Measurements from ENCODE around the gene PDGFRA. TPM values are rescaled to one million over a fixed set of nuclear protein-coding genes. Genes with fewer than 3 reads are reported as not detected.

Gene PDGFRA
- total RNA-seq, 2 donors from 2014 or later, result 7.8 to 10.7 TPM

DNA sequence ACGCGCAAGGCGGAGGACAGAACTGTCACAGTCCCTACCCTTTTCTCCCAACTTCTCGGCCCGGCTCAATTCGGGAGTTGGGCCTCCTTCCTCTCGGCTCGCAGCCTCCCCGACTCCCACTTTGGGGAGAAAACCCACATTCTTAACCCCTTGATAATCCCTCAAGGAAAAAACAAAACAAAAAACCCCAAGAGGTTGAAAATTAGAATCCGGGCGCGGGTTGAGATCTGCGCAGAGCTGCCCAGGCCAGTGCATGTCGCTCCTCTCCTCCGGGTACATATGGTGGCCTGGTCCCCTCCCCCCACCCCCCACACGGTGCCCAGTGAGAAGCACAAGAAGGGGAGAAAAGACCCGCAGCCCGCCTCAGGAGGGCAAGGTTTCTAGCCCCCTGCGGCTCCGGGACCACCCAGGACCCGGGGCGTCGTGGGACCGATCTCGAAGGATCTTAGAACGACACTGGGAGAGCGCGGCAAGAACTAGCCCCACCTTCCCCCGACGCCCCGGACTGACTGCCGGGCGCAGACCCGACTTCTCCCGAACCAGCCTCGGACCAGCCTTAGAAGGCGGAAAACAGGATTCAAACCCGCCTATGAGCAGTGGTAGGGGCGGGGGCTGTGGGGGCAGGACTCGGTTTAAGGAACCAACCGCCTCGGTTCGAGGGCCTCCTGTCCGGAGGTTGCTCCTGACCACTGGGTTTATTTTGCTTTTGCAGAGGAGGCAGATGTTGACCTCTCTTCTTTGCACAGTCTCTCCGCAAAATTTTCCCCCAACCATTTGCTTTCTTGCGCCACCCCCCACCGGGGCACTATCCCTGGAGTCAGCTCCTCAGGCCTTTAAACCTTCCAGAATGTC, 2.5 kb upstream of the PDGFRA start:
- Histone ChIP-seq H3K27ac (ENCODE audit: low read depth, low read length) (no peak overlapping the region), H3K36me3 (ENCODE audit: control insufficient read depth, insufficient read depth, low read length) (no peaks in the 10 kb centered on the region), H3K27me3 (ENCODE audit: control insufficient read depth, insufficient read depth, low read length, poor library complexity, severe bottlenecking) (peaks cover 100% of the 10 kb centered on the region), H3K4me1 (ENCODE audit: control insufficient read depth, insufficient read depth, low read length) (peaks cover 12% of the 10 kb centered on the region), H3K9ac (ENCODE audit: extremely low read depth, low read length, poor library complexity, severe bottlenecking) (no peak overlapping the region), H3K4me3 (ENCODE audit: low read length) (peak overlapping the region; percentile 84), H3K9me3 (ENCODE audit: control insufficient read depth, low read length) (no peaks in the 10 kb centered on the region)
- Mint-ChIP-seq H3K27me3 (ENCODE audit: insufficient read depth) (peaks cover 93% of the 10 kb centered on the region), H3K27ac (peak overlapping the region; percentile 61), H3K4me3 (peak overlapping the region; percentile 68), H3K4me1 (peaks cover 33% of the 10 kb centered on the region), H3K9me3 (no peaks in the 10 kb centered on the region), H3K36me3 (ENCODE audit: low read depth) (no peaks in the 10 kb centered on the region)
- peak; percentile 85 for DNase-seq
- 3 to 4% methylated on average over 30 to 46 of the region's 47 CpGs for WGBS, 2 experiments (ENCODE audit: insufficient coverage in 1 of 2, insufficient read length in 1 of 2)
- TF ChIP-seq, protein P1, sequence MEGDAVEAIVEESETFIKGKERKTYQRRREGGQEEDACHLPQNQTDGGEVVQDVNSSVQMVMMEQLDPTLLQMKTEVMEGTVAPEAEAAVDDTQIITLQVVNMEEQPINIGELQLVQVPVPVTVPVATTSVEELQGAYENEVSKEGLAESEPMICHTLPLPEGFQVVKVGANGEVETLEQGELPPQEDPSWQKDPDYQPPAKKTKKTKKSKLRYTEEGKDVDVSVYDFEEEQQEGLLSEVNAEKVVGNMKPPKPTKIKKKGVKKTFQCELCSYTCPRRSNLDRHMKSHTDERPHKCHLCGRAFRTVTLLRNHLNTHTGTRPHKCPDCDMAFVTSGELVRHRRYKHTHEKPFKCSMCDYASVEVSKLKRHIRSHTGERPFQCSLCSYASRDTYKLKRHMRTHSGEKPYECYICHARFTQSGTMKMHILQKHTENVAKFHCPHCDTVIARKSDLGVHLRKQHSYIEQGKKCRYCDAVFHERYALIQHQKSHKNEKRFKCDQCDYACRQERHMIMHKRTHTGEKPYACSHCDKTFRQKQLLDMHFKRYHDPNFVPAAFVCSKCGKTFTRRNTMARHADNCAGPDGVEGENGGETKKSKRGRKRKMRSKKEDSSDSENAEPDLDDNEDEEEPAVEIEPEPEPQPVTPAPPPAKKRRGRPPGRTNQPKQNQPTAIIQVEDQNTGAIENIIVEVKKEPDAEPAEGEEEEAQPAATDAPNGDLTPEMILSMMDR (conservative IDR thresholded peaks at IDR 0.05), result peak; percentile 3

GRCh38 chr4:54227256-54228055, 1.6 kb upstream of the PDGFRA start:
- Histone ChIP-seq H3K27me3 (ENCODE audit: control insufficient read depth, insufficient read depth, low read length, poor library complexity, severe bottlenecking) (peaks cover 100% of the 10 kb centered on the region), H3K9ac (ENCODE audit: extremely low read depth, low read length, poor library complexity, severe bottlenecking) (no peak overlapping the region), H3K4me1 (ENCODE audit: control insufficient read depth, insufficient read depth, low read length) (peaks cover 12% of the 10 kb centered on the region), H3K27ac (ENCODE audit: low read depth, low read length) (no peak overlapping the region), H3K36me3 (ENCODE audit: control insufficient read depth, insufficient read depth, low read length) (no peaks in the 10 kb centered on the region), H3K9me3 (ENCODE audit: control insufficient read depth, low read length) (no peaks in the 10 kb centered on the region), H3K4me3 (ENCODE audit: low read length) (peak overlapping the region; percentile 84)
- DNase-seq, result peak; percentile 86
- Mint-ChIP-seq H3K4me1 (peaks cover 33% of the 10 kb centered on the region), H3K9me3 (no peaks in the 10 kb centered on the region), H3K27ac (peak overlapping the region; percentile 61), H3K36me3 (ENCODE audit: low read depth) (no peaks in the 10 kb centered on the region), H3K27me3 (ENCODE audit: insufficient read depth) (peaks cover 93% of the 10 kb centered on the region), H3K4me3 (peak overlapping the region; percentile 68)
- TF ChIP-seq, protein P1 (conservative IDR thresholded peaks at IDR 0.05), result no peak
- 0 to 1% methylated on average over 15 to 36 of the region's 36 CpGs for WGBS, 2 experiments (ENCODE audit: insufficient coverage in 1 of 2, insufficient read length in 1 of 2)

DNA sequence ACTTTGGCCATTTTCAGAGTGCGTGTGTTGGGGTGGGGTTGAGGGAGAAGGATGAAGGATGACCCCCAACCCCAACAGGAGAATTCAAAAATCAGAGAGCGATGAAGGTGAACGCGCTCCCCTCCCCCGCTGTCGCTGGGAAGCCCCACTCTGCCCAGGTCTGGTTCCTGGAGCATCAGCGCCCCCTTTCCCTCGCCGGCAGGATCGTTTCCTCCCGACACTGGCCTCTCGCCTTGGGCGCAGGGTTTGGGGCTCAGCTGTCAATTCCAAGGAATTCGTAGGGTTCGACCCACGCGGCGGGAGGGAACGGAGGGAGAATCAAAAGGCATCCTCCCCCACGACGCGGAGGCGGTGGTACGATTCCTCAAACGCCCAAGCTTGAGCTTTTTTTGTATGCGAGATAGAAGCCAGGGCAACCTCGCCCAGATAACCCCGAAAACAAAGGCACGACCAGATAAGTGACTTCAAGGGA, 1.0 kb upstream of the PDGFRA start:
- Mint-ChIP-seq H3K27me3 (ENCODE audit: insufficient read depth) (peaks cover 90% of the 10 kb centered on the region), H3K4me1 (peaks cover 33% of the 10 kb centered on the region), H3K9me3 (no peaks in the 10 kb centered on the region), H3K36me3 (ENCODE audit: low read depth) (no peaks in the 10 kb centered on the region), H3K27ac (no peak overlapping the region), H3K4me3 (peak overlapping the region; percentile 68)
- peak overlapping the region; percentile 84 for H3K4me3 ChIP-seq (ENCODE audit: low read length)
- no peak overlapping the region for H3K9ac ChIP-seq (ENCODE audit: extremely low read depth, low read length, poor library complexity, severe bottlenecking)
- TF ChIP-seq, protein P1 (conservative IDR thresholded peaks at IDR 0.05), result peak; percentile 97
- no peaks in the 10 kb centered on the region for H3K36me3 ChIP-seq (ENCODE audit: control insufficient read depth, insufficient read depth, low read length)
- H3K4me1 ChIP-seq (ENCODE audit: control insufficient read depth, insufficient read depth, low read length), result peaks cover 12% of the 10 kb centered on the region
- no peaks in the 10 kb centered on the region for H3K9me3 ChIP-seq (ENCODE audit: control insufficient read depth, low read length)
- 0 to 1% methylated on average over 21 to 29 of the region's 29 CpGs for WGBS, 2 experiments (ENCODE audit: insufficient coverage in 1 of 2, insufficient read length in 1 of 2)
- H3K27me3 ChIP-seq (ENCODE audit: control insufficient read depth, insufficient read depth, low read length, poor library complexity, severe bottlenecking), result peaks cover 98% of the 10 kb centered on the region
- no peak overlapping the region for H3K27ac ChIP-seq (ENCODE audit: low read depth, low read length)
- peak; percentile 95 for DNase-seq

Measured in endodermal cell (in vitro differentiated cells).